K562 (cell line): Measurements from ENCODE around the gene PTPN9. TPM values are rescaled to one million over a fixed set of nuclear protein-coding genes. Genes with fewer than 3 reads are reported as not detected.

Experiments used
- ARID2 ChIP-seq: fragments of 450-650 bp; IDR thresholded peaks from 2 replicates; pipeline ENCODE4 v1.6.1; 2017; ENCODE audit warnings: antibody characterized with exemption, mild to moderate bottlenecking
- CTBP1 ChIP-seq: fragments of 450-650 bp; IDR thresholded peaks from 2 replicates; pipeline ENCODE4 v1.6.1; 2016; ENCODE audit warnings: borderline replicate concordance
- ETS2 ChIP-seq: IDR thresholded peaks from 2 replicates; pipeline ENCODE4 v1.6.1; 2016; ENCODE audit warnings: borderline replicate concordance, missing genetic modification characterization, mild to moderate bottlenecking, moderate library complexity, missing compliant biosample characterization; ENCODE audit not compliant: poor library complexity, severe bottlenecking
- SPI1 ChIP-seq: IDR thresholded peaks from 2 replicates; pipeline ENCODE4 v1.6.1; 2011; ENCODE audit warnings: low read depth, low read length, control low read depth, borderline replicate concordance
- ZNF277 ChIP-seq: fragments of 250-450 bp; sonication (Bioruptor Pico); IDR thresholded peaks from 2 replicates; pipeline ENCODE4 v1.8.0; 2022; ENCODE audit warnings: inconsistent platforms, mild to moderate bottlenecking, moderate library complexity, borderline replicate concordance
- polyA plus RNA-seq, 8 experiments: library from polyadenylated mRNA; depleted of rRNA in 4 of 8; stranded (reverse) in 5 of 8; unstranded in 3 of 8; fragments of >200 nt; fragmentation: Nextera tagmentation in 2 of 8; fragmentation: Illumina TruSeq in 1 of 8; extraction: Ambion mirVana in 2 of 8; extraction: Trizol in 1 of 8; gene quantifications; 2 replicates each; pipeline versions ENCODE4 v1.2.1 to v1.2.3, GENCODE V29; 2011 to 2014; ENCODE audit warnings: inconsistent platforms in 1 of 8, missing spikeins in 1 of 8
- total RNA-seq, 7 experiments: library from RNA; depleted of rRNA in 6 of 7; stranded (reverse); fragments of >200 nt in 6 of 7; fragmentation: Illumina TruSeq in 2 of 7; extraction: Trizol in 2 of 7; gene quantifications; 2 replicates each; pipeline versions ENCODE4 v1.2.1 to v1.2.3, GENCODE V29; 2011 to 2021; ENCODE audit warnings: low replicate concordance in 1 of 7
- TF ChIP-seq, protein P1 (sequence below): fragments of 450-650 bp; IDR thresholded peaks from 2 replicates; pipeline ENCODE4 v1.6.1; 2016; ENCODE audit warnings: borderline replicate concordance

Gene PTPN9
- total and polyA plus RNA-seq, 9 of the 15 experiments (the other 6 are each of a cell fraction or from before 2014, with no cell fraction given): 5.0 to 24.0 (median 14.2) TPM

DNA sequence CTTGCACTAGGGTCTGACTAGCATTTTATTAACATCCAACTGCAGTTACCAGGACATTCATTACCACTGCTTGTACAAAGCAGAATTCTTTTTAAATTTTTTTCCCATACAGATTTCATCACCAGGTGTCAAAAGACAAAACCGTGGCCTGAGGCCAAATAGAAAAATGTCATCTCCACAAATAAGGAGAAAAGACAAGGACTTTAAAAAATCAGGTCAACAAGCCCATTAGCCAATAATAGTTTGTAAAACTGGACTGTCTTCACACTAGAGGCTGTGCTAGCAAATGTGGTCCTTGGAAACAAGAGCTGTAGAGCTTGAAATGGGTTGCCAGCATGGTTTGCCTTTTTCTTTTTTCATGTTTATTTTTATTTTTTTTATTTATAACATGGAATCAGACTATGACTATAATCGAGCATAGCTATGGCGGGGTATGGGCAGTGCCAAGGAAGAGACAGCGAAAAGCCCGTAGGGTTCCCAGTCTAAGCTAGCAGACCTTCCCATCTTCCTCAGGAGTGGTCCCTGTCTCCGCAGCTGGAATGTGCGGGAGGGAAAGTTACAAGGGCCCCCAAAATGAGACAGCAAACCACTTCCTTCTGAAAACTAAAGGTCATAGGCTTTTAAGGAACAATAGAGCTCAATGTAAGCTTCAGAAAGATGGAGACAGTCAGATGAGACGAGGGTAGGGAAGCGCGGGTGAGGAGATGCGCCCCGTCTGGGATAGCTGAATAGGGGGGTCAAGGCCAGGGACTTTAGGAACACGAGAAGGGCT is 1.5 kb downstream of the PTPN9 start (continued):
- TF ChIP-seq, protein P1, sequence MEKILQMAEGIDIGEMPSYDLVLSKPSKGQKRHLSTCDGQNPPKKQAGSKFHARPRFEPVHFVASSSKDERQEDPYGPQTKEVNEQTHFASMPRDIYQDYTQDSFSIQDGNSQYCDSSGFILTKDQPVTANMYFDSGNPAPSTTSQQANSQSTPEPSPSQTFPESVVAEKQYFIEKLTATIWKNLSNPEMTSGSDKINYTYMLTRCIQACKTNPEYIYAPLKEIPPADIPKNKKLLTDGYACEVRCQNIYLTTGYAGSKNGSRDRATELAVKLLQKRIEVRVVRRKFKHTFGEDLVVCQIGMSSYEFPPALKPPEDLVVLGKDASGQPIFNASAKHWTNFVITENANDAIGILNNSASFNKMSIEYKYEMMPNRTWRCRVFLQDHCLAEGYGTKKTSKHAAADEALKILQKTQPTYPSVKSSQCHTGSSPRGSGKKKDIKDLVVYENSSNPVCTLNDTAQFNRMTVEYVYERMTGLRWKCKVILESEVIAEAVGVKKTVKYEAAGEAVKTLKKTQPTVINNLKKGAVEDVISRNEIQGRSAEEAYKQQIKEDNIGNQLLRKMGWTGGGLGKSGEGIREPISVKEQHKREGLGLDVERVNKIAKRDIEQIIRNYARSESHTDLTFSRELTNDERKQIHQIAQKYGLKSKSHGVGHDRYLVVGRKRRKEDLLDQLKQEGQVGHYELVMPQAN: no peak
- TF ChIP-seq SPI1 (no peak), ETS2 (no peak), ZNF277 (CRISPR knock-in tag) (no peak), ARID2 (no peak), CTBP1 (no peak)
